SKM-1 treated with dmso at 0.1 percent for 144 hours (cell line): ENCODE measurements around the gene LRRC15.

Experiments used
- DNase-seq: peaks from one replicate; lab custom pipeline; 2025; ENCODE audit not compliant: unreplicated experiment; lab: John Stamatoyannopoulos, UW

Gene LRRC15

DNA sequence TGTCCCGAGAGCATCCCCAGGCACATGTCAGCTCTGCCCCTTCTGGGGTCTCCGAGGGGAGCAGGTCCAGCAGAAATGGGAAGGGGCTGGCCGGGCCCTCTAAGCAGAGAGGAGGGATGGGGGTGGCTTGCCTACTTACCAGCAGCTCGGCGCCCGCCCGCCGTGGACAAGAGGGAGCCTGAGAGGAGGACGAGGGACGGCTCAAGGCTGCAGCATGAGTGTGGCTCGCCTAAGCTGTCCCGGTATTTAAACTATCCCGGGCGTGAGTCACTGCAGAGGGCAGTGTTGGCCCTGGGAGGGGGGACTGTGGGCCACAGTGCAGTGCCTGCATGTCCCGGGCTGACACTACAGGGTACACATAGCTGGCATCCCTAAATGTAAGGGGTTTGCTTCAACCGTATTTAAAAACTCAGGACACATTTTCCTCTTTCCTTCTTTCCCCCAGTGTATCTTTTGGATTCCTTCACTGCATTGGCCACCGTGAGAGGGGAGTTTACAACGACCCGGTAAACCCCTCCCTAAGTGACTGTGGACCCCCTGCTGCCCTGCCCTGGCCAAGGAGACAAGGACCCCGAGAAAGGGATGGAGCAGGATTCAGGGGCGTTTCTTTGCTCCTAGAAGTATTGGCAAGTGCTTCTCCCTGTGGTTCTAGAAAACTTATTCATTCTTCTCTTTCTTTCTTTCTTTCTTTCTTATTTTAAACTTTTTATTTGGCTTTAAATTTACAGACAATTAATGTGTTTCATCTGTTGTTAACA is at the start of gene LRRC15:
LRRC15 (minus strand) TSS at position 222 of the 758 bp plus-strand sequence. CDS start 8,700 bp downstream, outside the sequence.
- no peak for DNase-seq

DNA sequence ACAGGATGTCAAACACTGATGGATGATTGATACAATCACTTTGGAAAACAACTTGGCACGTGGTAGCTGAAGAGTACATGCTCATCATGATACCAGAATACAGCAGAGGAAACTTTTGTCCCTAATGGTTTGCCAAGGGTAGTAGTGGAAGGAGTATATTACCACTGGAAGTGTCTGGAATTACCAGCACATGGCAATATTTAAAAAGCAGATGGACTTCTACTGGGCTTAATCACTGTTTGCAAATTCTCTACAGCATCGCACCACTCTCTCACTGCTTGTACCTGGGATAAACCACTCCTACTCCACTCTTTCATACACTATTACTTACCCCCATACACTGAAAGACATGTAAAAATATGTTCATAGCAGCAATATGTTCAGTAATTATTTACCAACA is 49.1 kb upstream of the LRRC15 start:
- no peak for DNase-seq

DNA sequence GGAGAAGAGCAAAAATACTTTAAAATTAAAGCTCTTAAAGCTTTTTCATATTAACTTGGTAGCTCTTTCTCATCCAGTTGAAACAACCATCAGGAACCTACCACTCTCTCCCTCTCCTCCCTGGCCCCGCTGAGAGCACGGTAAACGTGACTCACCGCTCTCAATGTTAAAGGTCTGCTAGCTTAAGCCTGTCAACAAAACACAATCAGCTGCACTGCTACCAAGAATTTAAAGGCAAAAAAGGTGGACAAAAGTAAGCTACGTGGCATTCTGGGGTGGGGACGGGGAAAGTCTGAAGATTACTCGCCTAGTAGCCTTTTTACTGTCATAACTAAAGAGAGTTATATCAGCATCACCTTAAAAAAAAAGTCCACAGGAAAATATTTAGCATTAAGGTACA is 37.9 kb upstream of the LRRC15 start:
- no peak for DNase-seq

DNA sequence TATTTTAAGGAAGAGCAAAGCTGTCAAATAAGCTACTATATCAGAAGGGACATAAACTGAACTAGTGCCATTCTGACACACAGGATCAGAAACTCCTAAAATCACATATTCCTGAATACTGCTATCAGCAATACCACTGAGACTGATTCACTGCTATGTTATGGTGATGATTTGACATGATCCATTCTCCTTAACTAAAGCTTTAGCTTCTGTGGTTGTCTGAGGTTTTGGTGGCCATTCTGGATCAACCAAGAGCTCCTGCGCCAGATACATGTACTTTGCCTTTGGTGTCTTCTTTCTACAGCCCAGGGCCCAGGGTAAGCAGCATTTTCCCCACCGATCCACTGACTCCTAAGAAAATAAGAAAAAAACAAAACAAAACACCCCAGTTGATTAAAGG is 36.2 kb upstream of the LRRC15 start:
- DNase-seq: no peak

DNA sequence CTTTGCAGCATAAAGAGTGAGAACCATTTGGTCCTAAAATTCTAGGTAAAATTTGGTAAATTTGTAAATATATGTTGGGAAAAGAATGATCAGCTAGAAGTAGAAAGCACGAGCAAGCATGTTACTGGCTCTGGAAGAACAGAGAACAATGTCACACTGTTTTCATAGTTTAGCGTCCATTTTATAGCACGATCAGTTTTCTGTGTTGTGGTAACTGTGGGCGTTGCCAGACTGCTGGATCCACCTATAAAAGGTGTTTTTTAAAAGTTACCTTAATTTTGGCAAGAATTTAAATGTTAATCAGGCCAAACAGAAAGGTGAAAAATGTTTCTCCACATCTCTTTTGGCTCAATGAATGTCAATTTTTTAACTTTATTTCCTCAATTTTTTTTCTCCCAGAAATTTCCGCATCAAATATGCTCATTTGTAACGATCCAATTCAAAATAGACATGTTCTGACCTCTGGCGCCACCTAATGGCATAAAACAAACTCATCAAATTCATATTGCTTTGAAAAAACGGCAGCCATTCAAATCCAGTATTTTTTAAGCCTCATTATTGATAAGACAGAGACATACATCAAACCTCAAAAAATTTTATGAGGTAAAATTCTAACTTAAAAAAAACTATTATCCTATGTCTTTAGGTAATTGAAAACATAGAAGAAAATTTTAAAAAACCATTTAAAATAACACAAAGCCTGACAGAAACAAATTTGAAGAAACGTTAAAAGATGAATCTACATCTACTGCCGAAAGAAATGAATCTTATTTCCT is 35.0 kb upstream of the LRRC15 start:
- peak; percentile 42 for DNase-seq

DNA sequence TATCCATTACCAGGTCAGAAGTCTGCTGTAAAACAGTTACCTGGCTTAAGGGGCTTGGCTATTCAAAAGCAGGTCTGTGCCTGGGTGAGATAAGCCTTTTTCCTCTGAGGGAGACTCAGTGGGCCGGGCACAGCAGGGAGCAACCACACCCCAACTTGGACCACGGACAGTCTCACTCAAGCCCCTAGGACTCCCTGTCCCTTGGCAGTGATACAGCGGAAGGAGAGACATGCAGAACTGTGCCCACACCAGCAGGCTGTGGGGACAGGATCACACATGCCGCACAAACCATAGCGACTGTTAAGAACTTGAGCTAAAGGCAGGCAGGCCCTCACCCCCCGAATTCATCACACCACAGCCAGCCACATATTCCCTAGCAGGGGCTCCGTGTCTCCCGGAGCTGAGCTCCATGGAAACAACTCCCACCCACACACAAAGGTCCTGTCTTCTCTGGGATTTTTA is 32.4 kb upstream of the LRRC15 start:
- no peak for DNase-seq

DNA sequence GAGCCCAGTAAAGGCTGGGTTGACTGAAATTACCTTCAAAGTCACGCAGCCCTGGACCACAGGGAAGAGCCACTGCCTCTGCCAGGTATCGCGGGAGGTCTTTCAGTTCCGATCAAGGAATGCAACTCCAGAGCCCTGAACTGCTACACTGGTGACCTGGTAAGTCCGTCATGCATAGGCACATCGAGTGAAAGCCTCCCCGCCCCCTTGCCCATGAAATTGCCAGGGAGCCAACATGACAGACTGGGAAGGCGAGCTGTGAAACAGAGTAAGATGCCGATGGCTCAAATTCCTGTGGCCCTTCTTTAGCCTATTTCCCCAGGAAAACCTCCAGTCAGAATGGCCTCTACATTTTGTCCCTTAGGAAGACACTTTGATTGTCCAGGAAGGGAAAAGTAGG is 31.8 kb upstream of the LRRC15 start:
- no peak for DNase-seq

DNA sequence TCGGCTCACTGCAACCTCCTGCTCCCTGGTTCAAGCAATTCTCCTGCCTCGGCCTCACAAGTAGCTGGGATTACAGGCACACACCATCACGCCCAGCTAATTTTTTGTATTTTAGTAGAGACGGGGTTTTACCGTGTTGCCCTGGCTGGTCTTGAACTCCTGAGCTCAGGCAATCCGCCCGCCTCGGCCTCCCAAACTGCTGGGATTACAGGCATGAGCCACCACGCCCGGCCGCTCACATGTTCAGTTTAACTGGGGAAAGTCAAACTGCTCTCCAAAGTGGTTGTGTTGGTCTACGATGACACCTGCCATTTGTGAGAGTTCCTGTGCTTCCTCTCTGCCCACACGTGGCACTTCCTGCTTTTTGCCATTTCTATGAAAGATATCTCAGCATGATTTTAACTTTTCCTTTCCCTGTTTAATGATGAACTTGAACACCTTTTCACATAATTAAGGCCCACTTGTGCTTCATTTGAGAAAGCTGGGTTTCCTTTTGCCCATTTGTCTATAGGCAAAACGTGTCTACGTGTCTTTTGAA is 30.4 kb upstream of the LRRC15 start:
- no peak for DNase-seq

DNA sequence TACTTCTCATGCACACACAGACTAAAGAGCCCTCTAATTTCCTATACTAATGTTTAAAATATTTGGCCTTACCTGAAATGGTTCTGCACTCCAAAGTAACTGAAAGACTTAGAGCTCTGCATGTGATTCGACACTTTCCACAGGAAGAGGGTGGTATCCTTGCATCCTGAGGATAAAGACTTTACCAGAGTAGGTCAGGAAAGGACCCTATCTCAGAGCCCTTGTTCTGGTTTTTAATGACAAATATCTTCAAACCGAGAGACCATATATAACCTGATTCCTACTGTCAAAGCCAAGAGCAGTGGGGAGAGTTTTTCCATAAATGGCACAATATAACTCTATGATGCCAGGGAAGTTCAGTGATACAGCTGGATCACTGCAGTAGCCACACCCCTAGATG is 29.6 kb upstream of the LRRC15 start, which contains the start of gene GP5:
GP5 (minus strand) TSS at position 101 of the 400 bp plus-strand sequence. CDS start 984 bp downstream, outside the sequence.
- no peak for DNase-seq

DNA sequence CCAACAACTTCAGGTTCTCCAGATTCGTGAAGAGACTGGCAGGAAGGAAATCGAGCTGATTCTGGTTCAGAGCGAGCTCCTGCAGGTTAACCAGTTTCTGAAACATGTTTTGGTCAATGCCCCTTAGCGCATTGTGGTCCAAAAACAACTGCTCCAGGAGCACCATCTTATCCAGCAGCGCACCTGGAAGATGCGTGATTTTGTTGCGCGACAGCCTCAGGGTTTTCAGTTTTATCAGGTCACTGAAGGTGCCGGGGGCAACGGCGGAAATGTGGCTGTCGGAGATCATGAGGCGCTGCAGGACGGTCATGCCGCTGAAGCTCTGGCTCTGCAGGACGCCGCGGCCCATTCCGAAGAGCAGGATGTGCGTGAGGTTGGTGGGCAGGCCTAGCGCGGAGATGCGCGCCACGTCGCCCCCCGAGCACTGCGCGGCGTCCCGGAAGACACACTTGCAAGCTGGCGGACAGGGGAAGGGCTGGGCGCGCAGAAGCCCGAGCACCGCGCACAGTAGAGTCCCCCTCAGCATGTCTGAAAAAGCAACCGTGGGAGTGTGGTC is 28.3 kb upstream of the LRRC15 start:
- DNase-seq: no peak

DNA sequence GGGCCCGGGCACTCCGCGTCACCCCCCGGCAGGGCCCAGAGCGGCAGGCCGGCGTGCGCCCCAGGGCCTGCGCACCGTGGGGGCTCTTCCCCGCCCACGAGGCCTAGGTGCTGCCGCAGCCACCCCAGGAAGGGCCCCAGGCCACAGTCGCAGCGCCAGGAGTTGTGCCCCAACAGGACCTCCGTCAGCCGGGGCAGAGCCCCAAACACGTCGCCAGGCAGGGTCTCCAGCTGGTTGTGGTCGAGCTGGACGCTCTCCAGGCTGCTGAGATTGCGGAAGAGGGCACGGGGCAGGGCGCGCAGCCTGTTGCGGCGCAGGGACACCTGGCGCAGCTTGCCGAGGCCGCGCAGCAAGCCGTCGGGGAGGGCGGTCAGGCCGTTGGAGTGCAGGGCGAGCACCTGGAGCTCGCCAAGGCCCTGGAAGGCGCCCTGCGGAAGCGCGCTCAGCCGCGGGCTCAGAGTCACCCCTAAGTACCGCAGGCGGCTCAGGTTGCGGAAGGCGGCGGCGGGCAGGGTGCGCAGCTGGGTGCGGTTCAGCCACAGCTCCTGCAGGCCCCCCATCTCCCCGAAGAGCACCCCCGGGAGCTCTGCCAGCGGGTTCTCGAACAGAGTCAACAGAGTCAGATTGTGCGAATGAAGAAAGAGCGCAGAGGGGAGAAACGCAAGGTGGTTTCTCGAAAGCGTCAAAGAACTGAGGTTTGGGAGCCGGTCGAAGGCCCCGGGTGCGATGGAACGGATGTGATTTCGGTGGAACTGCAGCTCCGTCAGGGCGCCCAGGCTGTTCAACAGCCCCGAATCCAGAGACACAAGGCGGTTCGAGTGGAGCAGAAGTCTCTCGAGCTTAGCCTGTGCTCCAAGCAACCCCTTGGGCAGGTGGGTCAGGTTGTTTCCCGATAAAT is 27.6 kb upstream of the LRRC15 start:
- no peak for DNase-seq

DNA sequence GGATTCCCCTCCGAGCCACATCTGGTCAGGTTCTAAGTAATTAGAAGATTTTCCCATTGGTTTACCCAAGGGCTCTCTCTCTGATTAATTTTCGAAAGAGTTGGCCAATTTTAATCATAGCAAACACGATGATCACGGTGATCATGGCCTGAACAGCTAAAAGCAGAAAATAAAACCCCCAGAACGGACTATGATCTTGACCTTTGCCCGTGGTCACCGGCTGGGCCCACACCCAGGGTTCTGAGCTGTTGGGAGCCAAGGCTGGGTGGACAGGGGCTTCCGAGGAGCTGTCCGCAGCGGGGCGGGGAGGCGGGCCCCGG is 27.0 kb upstream of the LRRC15 start:
- DNase-seq: no peak

DNA sequence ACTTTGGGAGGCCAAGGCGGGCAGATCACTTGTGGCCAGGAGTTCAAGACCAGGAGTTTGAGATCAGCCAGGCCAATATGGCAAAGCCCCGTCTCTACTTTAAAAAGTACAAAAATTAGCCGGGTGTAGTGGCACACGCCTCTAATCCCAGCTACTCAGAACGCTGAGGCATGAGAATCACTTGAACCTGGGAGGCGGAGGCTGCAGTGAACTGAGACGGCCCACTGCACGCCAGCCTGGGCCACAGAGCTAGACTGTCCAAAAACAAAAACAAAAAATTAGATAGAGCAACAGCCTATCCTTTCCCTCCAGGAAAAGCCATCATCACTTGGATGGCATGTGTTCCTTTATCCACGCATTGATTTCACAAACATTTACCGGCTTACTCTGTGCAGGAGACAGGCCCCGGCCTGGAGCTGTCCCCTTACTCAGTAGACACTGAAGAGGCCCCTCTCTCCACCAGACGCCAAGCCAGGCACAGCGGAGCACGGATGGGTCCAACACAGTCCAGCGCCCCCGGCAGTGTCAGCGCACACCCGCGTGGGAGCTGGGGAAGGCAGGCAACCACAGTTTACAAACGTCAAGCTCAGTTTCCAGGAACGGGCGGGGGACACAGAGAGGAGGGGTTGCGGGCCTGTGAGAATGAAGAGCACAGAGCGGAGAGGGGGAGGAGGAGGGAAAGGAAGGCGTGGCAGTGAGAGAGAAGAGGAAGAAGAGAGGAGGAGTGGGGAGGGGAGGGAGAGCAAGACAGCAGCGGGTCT is 26.4 kb upstream of the LRRC15 start:
- peak; percentile 26 for DNase-seq

DNA sequence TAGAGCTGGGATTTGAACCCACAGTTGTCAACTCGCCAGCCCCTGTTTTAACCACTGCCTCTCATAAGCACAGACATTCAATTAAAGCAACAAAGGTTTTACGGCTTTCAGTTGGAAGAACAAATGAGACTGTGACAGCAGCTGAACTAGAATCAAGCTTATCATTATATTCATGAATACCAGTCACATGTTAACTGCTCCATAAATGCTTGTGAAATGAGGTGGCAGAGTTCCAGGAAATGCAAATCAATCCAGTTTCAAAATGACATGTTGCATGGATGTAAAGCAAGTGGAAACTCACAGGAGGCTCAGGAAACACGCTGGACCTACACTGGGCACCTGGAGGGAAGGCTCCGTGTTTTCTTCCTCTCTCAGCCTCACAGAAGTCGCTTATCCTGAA is 25.7 kb upstream of the LRRC15 start:
- DNase-seq: no peak

DNA sequence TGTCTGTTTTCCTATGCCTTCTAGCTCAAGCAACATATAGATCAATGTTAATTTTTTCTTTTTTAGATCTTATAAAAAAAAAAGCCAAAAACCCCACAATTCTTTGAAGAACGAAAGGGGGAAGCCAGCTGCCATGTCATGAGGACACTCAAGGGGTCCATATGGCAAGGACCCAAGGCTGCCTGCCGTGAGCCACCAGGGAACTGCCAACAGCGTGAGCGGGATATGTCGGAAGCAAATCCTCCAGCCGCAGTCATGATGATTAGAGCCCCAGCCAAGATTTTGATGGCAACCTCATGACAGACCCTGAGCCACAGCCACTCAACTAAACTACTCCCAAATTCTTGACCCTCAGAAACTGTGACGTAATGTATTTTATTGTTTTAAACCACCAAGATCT is 23.0 kb upstream of the LRRC15 start:
- no peak for DNase-seq

DNA sequence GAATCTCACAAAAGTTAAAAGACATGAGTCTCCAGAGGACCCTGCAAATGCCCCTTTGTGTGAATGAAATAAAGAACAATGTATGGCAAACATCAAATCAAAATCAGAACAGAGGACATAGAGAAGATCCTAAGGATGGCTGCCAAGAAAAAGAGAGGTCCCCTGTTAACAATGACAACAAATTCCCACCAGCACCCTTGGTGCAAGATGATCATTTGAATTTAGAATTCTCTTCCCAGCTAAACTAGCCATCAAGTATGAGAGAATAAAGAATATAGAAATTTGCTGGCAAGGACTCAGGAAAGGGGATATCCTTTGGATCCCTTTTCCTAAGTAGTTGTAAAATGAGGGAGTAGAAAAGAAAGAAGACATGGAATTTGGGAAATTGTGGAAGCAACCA is 21.3 kb upstream of the LRRC15 start:
- no peak for DNase-seq

DNA sequence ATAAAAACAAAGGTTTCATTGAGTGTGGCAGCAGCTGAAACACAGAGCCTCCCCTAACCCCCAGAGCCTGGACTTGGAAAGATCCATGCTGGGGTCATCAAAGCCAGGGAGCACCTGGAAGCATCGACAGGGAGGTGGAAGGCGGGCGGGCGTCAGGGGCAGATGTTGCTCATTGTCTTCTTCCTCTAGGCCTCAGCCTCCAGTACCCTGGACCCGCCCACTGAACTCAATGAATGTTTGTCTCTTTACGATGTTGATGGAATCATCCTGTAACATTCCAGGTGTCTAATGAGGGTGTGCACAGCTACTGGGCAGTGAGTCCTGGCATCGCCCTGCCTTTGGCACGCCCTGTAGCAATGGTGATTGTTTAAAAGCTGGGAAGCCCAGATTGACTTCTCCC is 19.7 kb upstream of the LRRC15 start:
- DNase-seq: no peak

DNA sequence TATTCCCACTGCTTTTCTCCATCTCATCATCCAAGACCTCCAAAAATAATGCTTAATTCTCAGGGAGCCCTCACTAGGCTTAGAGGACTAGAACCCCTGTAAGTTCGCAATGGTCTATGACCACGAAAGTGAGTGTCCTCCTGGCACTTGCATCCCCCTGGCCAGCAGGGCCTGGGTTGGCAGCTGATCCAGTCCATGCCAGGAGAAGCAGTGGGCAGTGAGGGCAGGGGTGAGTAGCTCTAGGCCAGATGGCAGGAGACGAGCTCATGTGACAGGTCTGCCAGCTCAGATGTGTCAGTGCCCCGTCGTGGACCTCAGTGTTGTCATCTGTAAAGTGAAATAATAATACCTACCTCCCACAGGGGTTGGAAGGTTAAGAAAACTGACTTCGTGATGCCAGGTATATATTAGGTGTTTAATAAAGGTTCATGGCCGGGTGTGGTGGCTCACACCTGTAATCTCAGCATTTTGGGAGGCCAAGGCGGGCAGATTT is 18.4 kb upstream of the LRRC15 start:
- no peak for DNase-seq

DNA sequence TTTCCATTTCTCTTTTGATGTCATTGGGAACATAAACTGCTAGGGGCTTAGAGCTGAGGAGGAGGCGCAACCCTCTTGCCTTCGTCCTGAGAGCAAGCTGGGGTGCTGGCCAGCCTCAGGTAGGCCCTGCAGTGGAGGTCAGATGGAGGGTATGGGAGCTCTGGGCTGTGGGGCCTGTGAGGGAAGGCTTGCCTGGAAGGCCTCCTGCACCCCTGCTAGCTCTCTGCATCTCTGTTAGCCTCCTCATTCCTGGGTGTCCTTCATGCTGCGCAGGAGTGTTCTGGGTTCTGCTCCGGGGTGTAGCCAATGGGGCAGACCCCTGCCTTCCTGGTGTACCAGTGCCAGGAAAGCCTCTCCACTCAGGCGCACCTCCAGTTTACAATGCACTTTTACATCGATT is 17.7 kb upstream of the LRRC15 start:
- no peak for DNase-seq

DNA sequence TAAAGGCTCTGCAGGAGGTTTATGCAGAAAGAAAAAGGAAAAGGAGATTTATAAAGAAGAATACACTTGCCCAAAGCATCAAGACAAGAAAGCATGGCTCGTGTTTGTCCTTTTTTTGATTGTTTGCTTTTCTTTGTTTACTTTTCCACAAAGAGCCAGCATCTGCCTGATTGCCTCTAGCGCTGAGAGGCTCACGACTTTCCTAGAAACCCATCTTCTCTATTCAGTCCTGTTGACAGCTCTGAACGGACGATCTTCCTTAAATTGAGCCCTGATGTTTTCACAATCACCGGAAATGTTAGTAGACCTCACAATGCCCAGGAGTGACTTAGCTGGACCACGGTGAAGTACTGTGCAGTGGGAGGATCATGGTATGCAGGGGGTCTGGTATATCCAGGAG is 17.1 kb upstream of the LRRC15 start:
- no peak for DNase-seq
